PFSK-1 (cell line): ENCODE results near the gene EPB42.

Experiments used
- FOXP2 ChIP-seq: optimal IDR thresholded peaks from 2 replicates; pipeline ENCODE3; 2011; ENCODE audit warnings: borderline replicate concordance, control low read depth, inconsistent platforms; ENCODE audit not compliant: insufficient read depth; ENCODE audit errors: extremely low read length, extremely low read depth
- POLR2AphosphoS5 ChIP-seq: IDR thresholded peaks from 2 replicates; pipeline ENCODE4 v1.6.1; 2012; ENCODE audit warnings: low read depth, mild to moderate bottlenecking, control low read depth, low read length, moderate library complexity
- SIN3A ChIP-seq: IDR thresholded peaks from 2 replicates; pipeline ENCODE4 v1.6.1; 2012; ENCODE audit warnings: mild to moderate bottlenecking, low read length, moderate library complexity, borderline replicate concordance; ENCODE audit not compliant: insufficient read depth
- TAF1 ChIP-seq: IDR thresholded peaks from 2 replicates; pipeline ENCODE4 v1.6.1; 2012; ENCODE audit warnings: low read length, control low read depth, borderline replicate concordance; ENCODE audit not compliant: insufficient read depth
- TF ChIP-seq, protein P1 (sequence below), 2 experiments: IDR thresholded peaks; 2 replicates each; pipeline versions ENCODE4 v1.6.1 to v1.8.0; 2011 to 2012; ENCODE audit warnings: low read depth in 2 of 2, low read length in 2 of 2, control low read depth in 1 of 2, inconsistent platforms in 1 of 2, mild to moderate bottlenecking in 1 of 2, moderate library complexity in 1 of 2; ENCODE audit not compliant: insufficient read depth in 1 of 2

DNA sequence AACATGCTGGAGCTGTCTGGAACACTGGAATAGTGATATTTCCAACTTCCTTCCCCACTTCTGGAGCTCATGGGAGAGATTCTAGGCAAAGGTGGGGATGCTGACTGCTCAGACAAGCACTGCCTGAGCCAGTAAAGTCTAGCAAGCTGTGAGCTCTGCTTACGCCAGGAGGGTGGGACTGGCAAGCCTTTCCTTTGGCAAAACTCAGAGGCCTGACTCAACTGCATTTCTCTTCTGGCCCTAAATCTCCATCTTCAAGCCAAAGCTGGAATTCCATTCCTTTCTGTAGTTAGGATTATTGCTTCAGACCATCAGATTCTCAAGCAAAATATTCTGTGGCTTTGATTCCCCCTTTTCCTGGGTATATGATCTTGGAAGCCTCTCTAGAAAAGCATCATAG, 20.3 kb upstream of the EPB42 start:
- TF ChIP-seq, protein P1, sequence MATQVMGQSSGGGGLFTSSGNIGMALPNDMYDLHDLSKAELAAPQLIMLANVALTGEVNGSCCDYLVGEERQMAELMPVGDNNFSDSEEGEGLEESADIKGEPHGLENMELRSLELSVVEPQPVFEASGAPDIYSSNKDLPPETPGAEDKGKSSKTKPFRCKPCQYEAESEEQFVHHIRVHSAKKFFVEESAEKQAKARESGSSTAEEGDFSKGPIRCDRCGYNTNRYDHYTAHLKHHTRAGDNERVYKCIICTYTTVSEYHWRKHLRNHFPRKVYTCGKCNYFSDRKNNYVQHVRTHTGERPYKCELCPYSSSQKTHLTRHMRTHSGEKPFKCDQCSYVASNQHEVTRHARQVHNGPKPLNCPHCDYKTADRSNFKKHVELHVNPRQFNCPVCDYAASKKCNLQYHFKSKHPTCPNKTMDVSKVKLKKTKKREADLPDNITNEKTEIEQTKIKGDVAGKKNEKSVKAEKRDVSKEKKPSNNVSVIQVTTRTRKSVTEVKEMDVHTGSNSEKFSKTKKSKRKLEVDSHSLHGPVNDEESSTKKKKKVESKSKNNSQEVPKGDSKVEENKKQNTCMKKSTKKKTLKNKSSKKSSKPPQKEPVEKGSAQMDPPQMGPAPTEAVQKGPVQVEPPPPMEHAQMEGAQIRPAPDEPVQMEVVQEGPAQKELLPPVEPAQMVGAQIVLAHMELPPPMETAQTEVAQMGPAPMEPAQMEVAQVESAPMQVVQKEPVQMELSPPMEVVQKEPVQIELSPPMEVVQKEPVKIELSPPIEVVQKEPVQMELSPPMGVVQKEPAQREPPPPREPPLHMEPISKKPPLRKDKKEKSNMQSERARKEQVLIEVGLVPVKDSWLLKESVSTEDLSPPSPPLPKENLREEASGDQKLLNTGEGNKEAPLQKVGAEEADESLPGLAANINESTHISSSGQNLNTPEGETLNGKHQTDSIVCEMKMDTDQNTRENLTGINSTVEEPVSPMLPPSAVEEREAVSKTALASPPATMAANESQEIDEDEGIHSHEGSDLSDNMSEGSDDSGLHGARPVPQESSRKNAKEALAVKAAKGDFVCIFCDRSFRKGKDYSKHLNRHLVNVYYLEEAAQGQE (IDR thresholded peaks at IDR 0.05; ENCODE audit: insufficient read depth in 1 of 2, low read depth in 2 of 2, low read length in 2 of 2), result no peak
- TF ChIP-seq POLR2AphosphoS5 (no peak), SIN3A (no peak), TAF1 (no peak), FOXP2 (no peak)
